ENCODE data around the gene FN3K.
A peak's percentile ranks its signal among the peaks of the same experiment; 100 is the strongest.

Gene FN3K

GRCh38 chr17:82697808-82698064, 37.7 kb upstream of the FN3K start:
- Mint-ChIP-seq H3K27ac (no peak overlapping the region), H3K4me1 (ENCODE audit: low read depth) (peaks cover 2% of the 10 kb centered on the region), H3K9me3 (peaks cover 17% of the 10 kb centered on the region), H3K36me3 (ENCODE audit: low read depth) (peaks cover 6% of the 10 kb centered on the region), H3K4me3 (no peak overlapping the region), H3K27me3 (ENCODE audit: low read depth) (peaks cover 10% of the 10 kb centered on the region)
- no peak for DNase-seq (ENCODE audit: low spot score)

GRCh38 chr17:82698065-82698973, 37.1 kb upstream of the FN3K start, which contains the start of gene RAB40B:
RAB40B (minus strand) TSS chr17:82698698; CDS start chr17:82698596, 102 bp downstream.
- DNase-seq (ENCODE audit: low spot score) = peak; percentile 97

DNA sequence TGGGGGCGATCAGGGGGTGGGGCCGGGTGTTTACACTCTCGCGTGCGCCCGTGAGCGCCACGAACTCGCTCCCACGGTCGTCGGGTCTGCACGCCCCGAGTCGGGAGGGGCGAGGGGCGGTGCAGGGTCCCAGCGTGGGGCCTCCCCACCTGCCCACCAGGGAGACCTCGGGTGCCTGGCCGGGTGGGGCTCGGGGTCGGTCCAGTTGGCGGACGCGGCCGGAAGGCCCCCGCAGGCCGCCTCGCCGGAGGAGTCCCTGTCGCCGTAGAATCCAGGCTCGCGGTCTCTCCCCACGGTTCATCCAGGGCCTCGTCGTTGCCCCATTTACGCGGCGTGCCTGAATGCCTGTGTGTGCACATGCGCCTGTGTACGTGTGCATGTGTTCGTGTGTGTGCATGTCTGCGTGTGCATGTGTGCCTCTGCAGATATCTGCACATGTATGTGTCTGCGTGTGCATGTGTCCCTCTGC, 36.4 kb upstream of the FN3K start:
- DNase-seq (ENCODE audit: low spot score) = no peak
- peaks cover 10% of the 10 kb centered on the region for H3K27me3 Mint-ChIP-seq (ENCODE audit: low read depth)
- peaks cover 12% of the 10 kb centered on the region for H3K9me3 Mint-ChIP-seq
- peaks cover 2% of the 10 kb centered on the region for H3K4me1 Mint-ChIP-seq (ENCODE audit: low read depth)
- peak overlapping the region; percentile 85 for H3K4me3 Mint-ChIP-seq
- H3K36me3 Mint-ChIP-seq (ENCODE audit: low read depth) = peaks cover 6% of the 10 kb centered on the region
- no peak overlapping the region for H3K27ac Mint-ChIP-seq

More at GRCh38 chr17:82698065-82698973, 37.1 kb upstream of the FN3K start, which contains the start of gene RAB40B:
- peak within 1 kb of the TSS; percentile 85 for H3K4me3 Mint-ChIP-seq
- peaks cover 10% of the 10 kb centered on the region for H3K27me3 Mint-ChIP-seq (ENCODE audit: low read depth)
- peaks cover 2% of the 10 kb centered on the region for H3K4me1 Mint-ChIP-seq (ENCODE audit: low read depth)
- H3K27ac Mint-ChIP-seq = no peak within 1 kb of the TSS
- peaks cover 6% of the 10 kb centered on the region for H3K36me3 Mint-ChIP-seq (ENCODE audit: low read depth)
- H3K9me3 Mint-ChIP-seq = peaks cover 17% of the 10 kb centered on the region

GRCh38 chr17:82699551-82699950, 35.9 kb upstream of the FN3K start:
- Mint-ChIP-seq H3K4me3 (peak overlapping the region; percentile 85), H3K36me3 (ENCODE audit: low read depth) (peaks cover 3% of the 10 kb centered on the region), H3K9me3 (peaks cover 7% of the 10 kb centered on the region), H3K4me1 (ENCODE audit: low read depth) (peaks cover 2% of the 10 kb centered on the region), H3K27me3 (ENCODE audit: low read depth) (peaks cover 8% of the 10 kb centered on the region), H3K27ac (no peak overlapping the region)
- no peak for DNase-seq (ENCODE audit: low spot score)

- Mint-ChIP-seq H3K4me3 (no peak overlapping the region), H3K9me3 (no peaks in the 10 kb centered on the region), H3K4me1 (ENCODE audit: low read depth) (peaks cover 2% of the 10 kb centered on the region), H3K27ac (peak overlapping the region; percentile 31), H3K36me3 (ENCODE audit: low read depth) (no peaks in the 10 kb centered on the region), H3K27me3 (ENCODE audit: low read depth) (peaks cover under 1% of the 10 kb centered on the region)
- no peak for DNase-seq (ENCODE audit: low spot score)
Measured at GRCh38 chr17:82702231-82702927, 33.0 kb upstream of the FN3K start.

GRCh38 chr17:82703036-82703745, 32.2 kb upstream of the FN3K start:
- H3K4me1 Mint-ChIP-seq (ENCODE audit: low read depth) = peaks cover 2% of the 10 kb centered on the region
- H3K4me3 Mint-ChIP-seq = no peak overlapping the region
- DNase-seq (ENCODE audit: low spot score) = no peak
- no peaks in the 10 kb centered on the region for H3K36me3 Mint-ChIP-seq (ENCODE audit: low read depth)
- H3K9me3 Mint-ChIP-seq = no peaks in the 10 kb centered on the region
- H3K27ac Mint-ChIP-seq = no peak overlapping the region
- no peaks in the 10 kb centered on the region for H3K27me3 Mint-ChIP-seq (ENCODE audit: low read depth)

DNA sequence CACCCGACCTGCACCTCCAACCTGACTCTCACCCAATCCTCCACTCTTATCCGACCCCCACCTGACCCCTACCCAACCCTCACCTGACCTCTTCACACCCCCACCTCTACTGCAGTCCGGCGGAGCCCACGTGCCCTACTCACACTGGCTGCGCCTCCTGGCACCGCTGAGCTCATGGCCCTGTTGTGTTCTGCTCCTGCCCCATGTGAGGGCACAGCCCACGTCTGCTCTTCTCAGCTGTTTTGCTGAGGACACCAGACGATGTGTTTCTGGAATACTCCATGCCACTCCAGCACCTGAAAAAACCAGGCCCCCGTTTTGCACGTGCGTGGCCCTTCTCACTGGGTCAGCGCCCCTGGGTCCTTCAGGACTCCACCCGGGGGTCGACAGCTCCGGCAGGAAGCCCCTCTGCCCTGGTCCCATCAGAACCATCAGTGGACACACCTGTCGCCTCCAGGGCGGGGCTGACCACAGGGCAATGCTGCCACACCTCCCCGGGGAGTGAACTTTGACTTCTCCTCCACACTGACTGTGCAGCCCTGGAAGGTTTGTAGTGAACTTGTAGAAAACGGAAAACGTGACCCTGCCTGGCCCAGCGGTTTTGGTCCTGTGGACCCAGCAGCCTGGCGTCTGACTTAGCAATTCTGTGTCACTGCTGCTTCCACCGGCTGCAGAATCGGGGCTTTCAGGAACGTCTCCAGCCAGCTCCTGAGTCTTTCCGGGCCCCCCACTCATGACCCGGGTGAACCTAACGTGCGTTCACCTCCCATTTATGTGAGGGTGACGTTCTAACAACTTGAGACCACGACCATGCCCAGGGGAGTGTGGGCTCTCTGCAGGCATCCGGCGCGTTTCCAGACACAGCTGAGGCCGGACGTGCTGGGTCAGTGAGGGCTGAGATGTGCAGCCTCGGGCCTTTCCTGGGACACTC, 31.2 kb upstream of the FN3K start:
- no peak overlapping the region for H3K27ac Mint-ChIP-seq

GRCh38 chr17:82704886-82705285, 30.5 kb upstream of the FN3K start:
- no peaks in the 10 kb centered on the region for H3K27me3 Mint-ChIP-seq (ENCODE audit: low read depth)
- no peaks in the 10 kb centered on the region for H3K36me3 Mint-ChIP-seq (ENCODE audit: low read depth)
- no peaks in the 10 kb centered on the region for H3K9me3 Mint-ChIP-seq
- H3K4me1 Mint-ChIP-seq (ENCODE audit: low read depth) = no peaks in the 10 kb centered on the region
- H3K27ac Mint-ChIP-seq = no peak overlapping the region
- DNase-seq (ENCODE audit: low spot score) = no peak
- no peak overlapping the region for H3K4me3 Mint-ChIP-seq

More for the DNA sequence above, 31.2 kb upstream of the FN3K start:
- Mint-ChIP-seq H3K9me3 (no peaks in the 10 kb centered on the region), H3K27me3 (ENCODE audit: low read depth) (no peaks in the 10 kb centered on the region), H3K4me1 (ENCODE audit: low read depth) (no peaks in the 10 kb centered on the region), H3K36me3 (ENCODE audit: low read depth) (no peaks in the 10 kb centered on the region), H3K4me3 (no peak overlapping the region)
- DNase-seq (ENCODE audit: low spot score) = no peak

DNA sequence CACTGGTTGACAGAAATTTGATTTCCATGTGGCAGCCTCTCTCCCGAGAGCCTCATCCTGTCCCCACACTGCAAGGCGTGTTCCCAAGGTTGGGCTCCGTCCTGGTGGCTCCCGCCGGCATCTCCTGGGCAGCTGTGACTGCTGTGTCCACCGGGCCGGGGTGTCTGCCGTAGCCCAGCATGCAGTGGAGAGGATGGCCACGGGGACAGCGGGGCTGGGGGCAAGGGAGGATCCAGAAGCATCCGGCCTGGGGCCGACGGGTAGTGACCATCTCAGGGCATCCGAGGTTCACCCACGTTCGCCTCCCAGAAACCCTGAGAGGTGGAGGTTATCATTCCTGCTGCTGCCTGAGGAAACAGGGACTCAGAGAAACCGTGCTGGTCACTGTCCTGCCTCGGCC, 29.7 kb upstream of the FN3K start:
- Mint-ChIP-seq H3K9me3 (no peaks in the 10 kb centered on the region), H3K27ac (no peak overlapping the region), H3K4me1 (ENCODE audit: low read depth) (no peaks in the 10 kb centered on the region), H3K36me3 (ENCODE audit: low read depth) (no peaks in the 10 kb centered on the region), H3K27me3 (ENCODE audit: low read depth) (no peaks in the 10 kb centered on the region), H3K4me3 (no peak overlapping the region)
- DNase-seq (ENCODE audit: low spot score) = no peak

- DNase-seq (ENCODE audit: low spot score) = no peak
- Mint-ChIP-seq H3K4me3 (no peak overlapping the region), H3K4me1 (ENCODE audit: low read depth) (no peaks in the 10 kb centered on the region), H3K27ac (no peak overlapping the region), H3K9me3 (no peaks in the 10 kb centered on the region), H3K27me3 (ENCODE audit: low read depth) (no peaks in the 10 kb centered on the region), H3K36me3 (ENCODE audit: low read depth) (no peaks in the 10 kb centered on the region)
Measured at GRCh38 chr17:82709024-82709675, 26.3 kb upstream of the FN3K start.

GRCh38 chr17:82709676-82710498, 25.5 kb upstream of the FN3K start:
- no peaks in the 10 kb centered on the region for H3K4me1 Mint-ChIP-seq (ENCODE audit: low read depth)
- H3K36me3 Mint-ChIP-seq (ENCODE audit: low read depth) = no peaks in the 10 kb centered on the region
- no peaks in the 10 kb centered on the region for H3K27me3 Mint-ChIP-seq (ENCODE audit: low read depth)
- H3K4me3 Mint-ChIP-seq = no peak overlapping the region
- DNase-seq (ENCODE audit: low spot score) = no peak
- no peaks in the 10 kb centered on the region for H3K9me3 Mint-ChIP-seq
- H3K27ac Mint-ChIP-seq = no peak overlapping the region

DNA sequence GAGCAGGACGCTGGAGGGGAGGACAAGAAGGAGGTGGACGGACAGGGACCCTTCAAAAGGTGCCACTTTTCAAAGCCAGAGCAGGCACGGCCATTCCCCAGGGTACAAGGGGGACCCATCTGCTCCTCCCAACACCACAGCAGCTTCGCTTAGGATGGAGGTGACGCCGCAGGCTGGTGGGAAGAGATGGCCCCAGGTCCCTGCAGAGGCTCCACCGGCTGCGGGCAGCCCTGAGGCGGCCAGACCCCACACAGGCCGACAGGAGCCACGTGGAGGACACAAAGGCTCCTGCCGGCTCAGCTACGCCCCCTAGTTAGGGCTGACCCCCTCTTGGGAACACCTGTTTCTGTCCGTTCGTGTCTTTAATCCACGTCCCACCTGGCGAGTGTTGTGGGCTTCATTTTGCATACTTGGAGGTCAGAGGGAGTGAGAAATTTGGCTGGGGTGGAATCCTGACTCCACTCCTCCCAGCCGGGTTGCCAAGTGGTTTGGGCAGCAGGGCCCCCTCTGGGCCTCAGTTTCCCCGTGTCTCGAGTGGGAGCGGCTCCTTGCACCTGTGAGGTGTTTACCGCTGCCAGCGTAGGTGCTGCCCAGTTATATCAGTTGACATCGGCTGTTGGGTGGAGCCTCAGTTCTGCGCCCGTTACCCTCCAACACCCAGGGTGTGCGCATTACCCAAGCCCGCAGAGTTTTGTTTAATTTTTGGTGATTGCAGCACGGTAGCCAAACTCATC, 24.7 kb upstream of the FN3K start:
- Mint-ChIP-seq H3K27me3 (ENCODE audit: low read depth) (no peaks in the 10 kb centered on the region), H3K36me3 (ENCODE audit: low read depth) (no peaks in the 10 kb centered on the region), H3K4me3 (no peak overlapping the region)

More for the DNA sequence above, 24.7 kb upstream of the FN3K start:
- no peak for DNase-seq (ENCODE audit: low spot score)
- H3K4me1 Mint-ChIP-seq (ENCODE audit: low read depth) = peaks cover under 1% of the 10 kb centered on the region
- no peaks in the 10 kb centered on the region for H3K9me3 Mint-ChIP-seq
- no peak overlapping the region for H3K27ac Mint-ChIP-seq
